B cell (primary cell): ENCODE results near the gene XPO4. TPM values are rescaled to one million over a fixed set of nuclear protein-coding genes. Genes with fewer than 3 reads are reported as not detected.
"Not testable (repeated sequence)": the region's sequence is repeated elsewhere in the genome, so short reads cannot be mapped to it uniquely, and the experiment has no call there.

ENCODE experiments used
- ATAC-seq: fragments of 200-7000 bp; cut with Tn5 transposase; one replicate; pipeline ENCODE4 v1.10.0; 2021; ENCODE audit warnings: low read depth, mild to moderate bottlenecking, moderate number of reproducible peaks, moderate library complexity
- CTCF ChIA-PET: fragments of 350-600 bp; sonication (Branson Sonifier 250); formaldehyde crosslinking; loops from one replicate; lab custom pipeline; 2021; ENCODE audit warnings: antibody characterized with exemption, inconsistent platforms; lab: Charles Lee
- POLR2A ChIA-PET: fragments of 350-600 bp; sonication (Branson Sonifier 250); formaldehyde crosslinking; loops from one replicate; lab custom pipeline; 2021; ENCODE audit warnings: antibody characterized with exemption; lab: Charles Lee
- DNase-seq: peaks from one replicate; pipeline ENCODE4 v3.0.0; 2013
- H2AFZ ChIP-seq: 2 replicates; pipeline ENCODE4 v1.6.1; 2012; ENCODE audit warnings: mild to moderate bottlenecking, low read depth, low read length; ENCODE audit not compliant: insufficient read depth, poor library complexity, severe bottlenecking
- H3K27ac ChIP-seq, 2 donors: 1 replicate in 1 of 2; 2 replicates in 1 of 2; pipeline ENCODE4 v1.5.1; 2012 to 2013; ENCODE audit warnings: low read length in 2 of 2, mild to moderate bottlenecking in 2 of 2, moderate library complexity in 1 of 2
- H3K27me3 ChIP-seq, 4 experiments: fragments of 200-600 bp in 1 of 4; sonication (generic) in 1 of 4; replicated peaks in 1 of 4; 1 replicate in 2 of 4; 2 replicates in 2 of 4; pipeline versions ENCODE4 v1.6.1 to v1.7.0; 2013 to 2016; ENCODE audit warnings: low read length in 3 of 4, mild to moderate bottlenecking in 2 of 4, mixed read lengths in 1 of 4, moderate library complexity in 1 of 4; ENCODE audit not compliant: insufficient read depth in 4 of 4, control insufficient read depth in 3 of 4; ENCODE audit errors: control extremely low read depth in 1 of 4
- H3K36me3 ChIP-seq, 2 experiments: replicated peaks in 1 of 2; 1 replicate in 1 of 2; 2 replicates in 1 of 2; pipeline versions ENCODE4 v1.6.1 to v1.7.1; 2013; ENCODE audit warnings: low read length in 1 of 2; ENCODE audit not compliant: insufficient read depth in 2 of 2, control insufficient read depth in 1 of 2; ENCODE audit errors: control extremely low read depth in 1 of 2, extremely low read depth in 1 of 2
- H3K4me1 ChIP-seq, 2 donors: fragments of 200-600 bp in 1 of 2; sonication (generic) in 1 of 2; 1 replicate in 1 of 2; 2 replicates in 1 of 2; pipeline versions ENCODE4 v1.5.1 to v1.6.1; 2013 to 2017; ENCODE audit warnings: low read length in 2 of 2; ENCODE audit not compliant: control insufficient read depth in 2 of 2, insufficient read depth in 2 of 2
- H3K4me2 ChIP-seq: replicated peaks from 2 replicates; pipeline ENCODE3; 2012; ENCODE audit warnings: mild to moderate bottlenecking, low read depth, low read length; ENCODE audit not compliant: poor library complexity, severe bottlenecking
- H3K4me3 ChIP-seq, 5 experiments: fragments of 200-600 bp in 1 of 5; sonication (generic) in 1 of 5; 1 replicate in 3 of 5; 2 replicates in 2 of 5; pipeline versions ENCODE4 v1.5.1 to v1.7.0; 2011 to 2016; ENCODE audit warnings: low read length in 4 of 5, mild to moderate bottlenecking in 4 of 5, low read depth in 2 of 5, control low read depth in 1 of 5, moderate library complexity in 1 of 5; ENCODE audit not compliant: insufficient read depth in 1 of 5; ENCODE audit errors: control extremely low read depth in 1 of 5, extremely low read depth in 1 of 5
- H3K79me2 ChIP-seq: fragments of 200-600 bp; sonication (generic); one replicate; pipeline ENCODE4 v1.6.0; 2016; ENCODE audit warnings: low read length; ENCODE audit not compliant: control insufficient read depth, insufficient read depth
- H3K9ac ChIP-seq: fragments of 200-600 bp; sonication (generic); 2 replicates; pipeline ENCODE4 v1.6.1; 2017; ENCODE audit warnings: mild to moderate bottlenecking, low read length, moderate library complexity
- H3K9me3 ChIP-seq, 3 donors: one replicate each; pipeline versions ENCODE4 v1.6.1 to v1.7.1; 2013; ENCODE audit warnings: low read length in 2 of 3; ENCODE audit not compliant: control insufficient read depth in 2 of 3, insufficient read depth in 1 of 3; ENCODE audit errors: control extremely low read depth in 1 of 3
- H4K20me1 ChIP-seq: 2 replicates; pipeline ENCODE4 v1.6.0; 2012; ENCODE audit warnings: mild to moderate bottlenecking, low read length; ENCODE audit not compliant: insufficient read depth, control insufficient read depth, poor library complexity, severe bottlenecking
- H3K27ac Mint-ChIP-seq: one replicate; pipeline ENCODE4 v1.8.0; 2021; ENCODE audit warnings: mixed read lengths
- H3K27me3 Mint-ChIP-seq: one replicate; pipeline ENCODE4 v1.8.0; 2021; ENCODE audit warnings: mixed read lengths
- H3K4me1 Mint-ChIP-seq: one replicate; pipeline ENCODE4 v1.8.0; 2021; ENCODE audit warnings: mixed read lengths
- H3K4me3 Mint-ChIP-seq: one replicate; pipeline ENCODE4 v1.8.0; 2021; ENCODE audit warnings: mixed read lengths
- H3K9me3 Mint-ChIP-seq: one replicate; pipeline ENCODE4 v1.8.0; 2022; ENCODE audit warnings: mixed read lengths; ENCODE audit not compliant: insufficient read depth
- CTCF ChIP-seq: fragments of 200-600 bp; IDR thresholded peaks from one replicate; pipeline ENCODE4 v1.8.0; 2022; ENCODE audit warnings: antibody characterized with exemption, mild to moderate bottlenecking
- EZH2 ChIP-seq: IDR thresholded peaks from 2 replicates; pipeline ENCODE4 v1.6.1; 2012; ENCODE audit warnings: borderline replicate concordance, low read depth, mild to moderate bottlenecking, moderate library complexity, low read length; ENCODE audit not compliant: insufficient read depth, poor library complexity, severe bottlenecking
- WGBS: methylation state at CpG from one replicate; pipeline ENCODE4 v1.1.5; 2013; ENCODE audit warnings: missing lambda C conversion rate; ENCODE audit not compliant: insufficient coverage; 5-methylcytosine and 5-hydroxymethylcytosine counted together
- intact Hi-C: fragments of 100-400 bp; cut with micrococcal nuclease; formaldehyde crosslinking; loops from one replicate; pipeline ENCODE4 v1.10.0; 2022
- polyA plus RNA-seq: library from polyadenylated mRNA; depleted of rRNA; stranded (reverse); fragments of >200 nt; gene quantifications from 2 replicates; pipeline ENCODE4 v1.2.3, GENCODE V29; 2012
- total RNA-seq, 2 donors: library from RNA; stranded (reverse); fragments of 120-200 nt in 1 of 2; gene quantifications; 1 replicate in 1 of 2; 2 replicates in 1 of 2; pipeline versions ENCODE4 v1.2.3 to v1.2.4, GENCODE V29; 2013 to 2022

Gene XPO4
- total and polyA plus RNA-seq, 2 donors (not counting 1 experiment from before 2014, with no cell fraction given), result 6.2 to 25.9 TPM

GRCh38 chr13:20867408-20867807, 35.1 kb downstream of the XPO4 start:
- Mint-ChIP-seq H3K4me1 (peaks cover 9% of the 10 kb centered on the region), H3K27ac (no peak overlapping the region), H3K9me3 (no peaks in the 10 kb centered on the region), H3K4me3 (no peak overlapping the region), H3K27me3 (no peaks in the 10 kb centered on the region)
- no peak overlapping the region for H2AFZ ChIP-seq
- H3K4me2 ChIP-seq, result no peak overlapping the region
- WGBS, result 92% methylated on average over 2 of the region's 3 CpGs
- H3K27me3 ChIP-seq, result no peaks in the 10 kb centered on the region
- TF ChIP-seq CTCF (no peak), EZH2 (no peak)
- no peak for ATAC-seq
- H3K4me1 ChIP-seq, result no peaks in the 10 kb centered on the region
- H4K20me1 ChIP-seq, result peaks cover 7% of the 10 kb centered on the region
- no peak overlapping the region for H3K4me3 ChIP-seq
- H3K36me3 ChIP-seq, result peaks cover 0 to 5% of the 10 kb centered on the region in 2 experiments
- POLR2A ChIA-PET, result no interaction called here
- intact Hi-C loops, result no loop called here
- H3K79me2 ChIP-seq, result peaks cover 29% of the 10 kb centered on the region
- CTCF ChIA-PET, result no interaction called here
- H3K9ac ChIP-seq, result no peak overlapping the region
- DNase-seq, result no peak
- no peak overlapping the region for H3K27ac ChIP-seq
- H3K9me3 ChIP-seq, result no peaks in the 10 kb centered on the region

- H3K4me3 Mint-ChIP-seq, H3K27me3 ChIP-seq, DNase-seq, ATAC-seq, H3K4me1 Mint-ChIP-seq, POLR2A ChIA-PET, H3K27ac ChIP-seq, H3K9me3 Mint-ChIP-seq, H3K9ac ChIP-seq, H4K20me1 ChIP-seq, H3K4me3 ChIP-seq, H3K4me1 ChIP-seq, intact Hi-C loops, H2AFZ ChIP-seq, H3K9me3 ChIP-seq, H3K27ac Mint-ChIP-seq, CTCF ChIA-PET, H3K79me2 ChIP-seq, H3K4me2 ChIP-seq, H3K27me3 Mint-ChIP-seq: not testable (repeated sequence)
- 100% methylated on average over 2 of the region's 6 CpGs for WGBS
- peaks cover 3 to 19% of the 10 kb centered on the region in 2 experiments for H3K36me3 ChIP-seq
Observed at GRCh38 chr13:20861666-20862065, 40.9 kb downstream of the XPO4 start.
